Psoas muscle (tissue), 8 donors: ENCODE results near the gene PBX4. TPM values are rescaled to one million over a fixed set of nuclear protein-coding genes. Genes with fewer than 3 reads are reported as not detected.
A peak's percentile ranks its signal among the peaks of the same experiment; 100 is the strongest.

Experiments
- ATAC-seq, 4 donors: fragments of 200-7000 bp; cut with Tn5 transposase; one replicate each; pipeline ENCODE4 v1.9.1; 2020; ENCODE audit warnings: moderate library complexity in 3 of 4, mild to moderate bottlenecking in 2 of 4
- DNase-seq, 2 donors: peaks; one replicate each; pipeline ENCODE4 v3.0.0-alpha.2; 2020
- H3K27ac ChIP-seq: fragments of 200-600 bp; one replicate; pipeline ENCODE4 v1.8.0; 2022
- H3K27me3 ChIP-seq, 3 donors: fragments of 200-600 bp in 1 of 3; one replicate each; pipeline versions ENCODE4 v1.6.1 to v1.8.0; 2013 to 2022; ENCODE audit warnings: low read length in 2 of 3, mild to moderate bottlenecking in 2 of 3, moderate library complexity in 1 of 3; ENCODE audit not compliant: insufficient read depth in 3 of 3
- H3K36me3 ChIP-seq, 2 donors: fragments of 200-600 bp in 1 of 2; one replicate each; pipeline versions ENCODE4 v1.6.1 to v1.8.0; 2013 to 2022; ENCODE audit warnings: low read depth in 1 of 2, mild to moderate bottlenecking in 1 of 2, moderate library complexity in 1 of 2; ENCODE audit not compliant: insufficient read depth in 1 of 2
- H3K4me1 ChIP-seq: fragments of 200-600 bp; one replicate; pipeline ENCODE4 v1.8.0; 2022
- H3K4me3 ChIP-seq: fragments of 200-600 bp; one replicate; pipeline ENCODE4 v1.8.0; 2022; ENCODE audit warnings: mild to moderate bottlenecking
- H3K9me3 ChIP-seq: fragments of 200-600 bp; one replicate; pipeline ENCODE4 v1.8.0; 2022
- CTCF ChIP-seq: fragments of 200-600 bp; IDR thresholded peaks from one replicate; pipeline ENCODE4 v1.8.0; 2022; ENCODE audit warnings: antibody characterized with exemption
- WGBS, 3 donors: extraction: QIAGEN DNeasy Blood & Tissue Kit; methylation state at CpG; one replicate each; pipeline versions ENCODE4 v1.1.6 to v1.1.7; 2013; 5-methylcytosine and 5-hydroxymethylcytosine counted together
- intact Hi-C, 2 donors: fragments of 100-400 bp; cut with DNase I; formaldehyde crosslinking; loops; one replicate each; pipeline versions ENCODE4 v1.11.0 to v1.14.2; 2022
- polyA plus RNA-seq, 3 donors: library from polyadenylated mRNA; stranded (reverse); fragments of 200-250 nt; gene quantifications; one replicate each; pipeline ENCODE4 v1.2.3, GENCODE V29; 2013
- total RNA-seq, 4 donors: library from RNA; stranded (reverse); fragmentation: NEBNext Ultra II Directional in 2 of 4; extraction: Animal tissue kit (Norgen Biotek cat#: 25700) in 2 of 4; gene quantifications; one replicate each; pipeline versions ENCODE4 v1.2.1 to v1.2.4, GENCODE V29; 2021 to 2023
- donor health status: healthy with polysubstance abuse.
- donor health status: DM: no; HTN: no; CAD: no; lungs with moderate emphysema.
- donor health status: Bipolar disorder and iron deficiency.
- donor health status: healthy.
- donor health status: DM: yes; HTN: yes; CAD: no.
- donor health status: DM: no; HTN: no; CAD: no.
- donor health status: DM: no; HTN: no; CAD: no.
- donor health status: DM: yes; HTN: yes; CAD: no.

PBX4 gene
- total and polyA plus RNA-seq, 7 donors = 0.06 to 0.17 (median 0.08) TPM; not detected in 4

- H3K9me3 ChIP-seq = no peaks in the 10 kb centered on the region
- TF ChIP-seq CTCF = no peak
- peaks cover 0 to 12% of the 10 kb centered on the region in 2 donors for H3K36me3 ChIP-seq
- WGBS, 3 donors = 83 to 88% (median 83%) methylated on average over 73 to 74 of the region's 74 CpGs
- intact Hi-C loops = no loop called here
- ATAC-seq (peak in 1 of 4 donors; percentile 2), DNase-seq (peak in 1 of 2 donors; percentile 70)
- H3K4me3 ChIP-seq = peak within 1 kb of the TSS; percentile 76
- no peaks in the 10 kb centered on the region for H3K27me3 ChIP-seq
- H3K4me1 ChIP-seq = peaks cover 16% of the 10 kb centered on the region
- peak within 1 kb of the TSS; percentile 85 for H3K27ac ChIP-seq
Observed at GRCh38 chr19:19514881-19515641, 103.4 kb downstream of the PBX4 start, which contains the start of gene TSSK6. Gene TSSK6, minus strand, starts transcription at chr19:19515548. Its CDS starts 121 bp downstream, at chr19:19515427.

- TF ChIP-seq CTCF = no peak
- H3K9me3 ChIP-seq = no peaks in the 10 kb centered on the region
- ATAC-seq = peak; percentile 11 to 23 (median 15)
- DNase-seq = peak; percentile 74 to 85
- H3K27ac ChIP-seq = no peak overlapping the region
- 7 to 15% (median 12%) methylated on average over 45 to 46 of the region's 46 CpGs for WGBS, 3 donors
- H3K4me3 ChIP-seq = peak overlapping the region; percentile 57
- intact Hi-C loops = no loop called here
- H3K4me1 ChIP-seq = peaks cover 16% of the 10 kb centered on the region
- H3K36me3 ChIP-seq = peaks cover 0 to 4% of the 10 kb centered on the region in 2 donors
- H3K27me3 ChIP-seq = no peaks in the 10 kb centered on the region
Observed at GRCh38 chr19:19514215-19514657, 104.3 kb downstream of the PBX4 start.

GRCh38 chr19:19513682-19514081 is 104.8 kb downstream of the PBX4 start:
- no peak for TF ChIP-seq CTCF
- 81 to 83% (median 82%) methylated on average over 17 of the region's 17 CpGs for WGBS, 3 donors

More at GRCh38 chr19:19513682-19514081, 104.8 kb downstream of the PBX4 start:
- peaks cover 16% of the 10 kb centered on the region for H3K4me1 ChIP-seq
- no peaks in the 10 kb centered on the region for H3K27me3 ChIP-seq
- no peak for ATAC-seq
- no peak for DNase-seq
- H3K27ac ChIP-seq = no peak overlapping the region
- no peaks in the 10 kb centered on the region for H3K36me3 ChIP-seq
- peak overlapping the region; percentile 57 for H3K4me3 ChIP-seq
- H3K9me3 ChIP-seq = no peaks in the 10 kb centered on the region
- intact Hi-C loops = no loop called here

Other genes with a start within 250 kb of the PBX4 start
- 10 to 100 TPM; 25.3 to 65.9 (median 55.6) TPM for gene GATAD2A, start 213.0 kb downstream of the PBX4 start, total RNA-seq
- gene GATAD2A, start 213.0 kb downstream of the PBX4 start, polyA plus RNA-seq = 10 to 100 TPM; 18.5 to 43.4 (median 32.5) TPM
- gene TSSK6, start 103.1 kb downstream of the PBX4 start, total RNA-seq = 1 to 10 TPM in 1 of 4 donors, under 1 TPM in 2, not detected in 1; 0.50 to 1.9 (median 0.62) TPM
- 1 to 10 TPM in 2 of 3 donors, under 1 TPM in 1; 0.37 to 3.2 (median 1.4) TPM for gene TSSK6, start 103.1 kb downstream of the PBX4 start, polyA plus RNA-seq
- 100 to 1,000 TPM; 438 to 648 (median 574) TPM for gene NDUFA13, start 102.5 kb downstream of the PBX4 start, total RNA-seq
- 100 to 1,000 TPM; 274 to 597 (median 487) TPM for gene NDUFA13, start 102.5 kb downstream of the PBX4 start, polyA plus RNA-seq
- gene YJEFN3, start 89.8 kb downstream of the PBX4 start, total RNA-seq = 1 to 10 TPM; 1.1 to 2.4 (median 1.3) TPM
- gene YJEFN3, start 89.8 kb downstream of the PBX4 start, polyA plus RNA-seq = 1 to 10 TPM in 2 of 3 donors, under 1 TPM in 1; 1.00 to 2.9 (median 1.4) TPM
- not detected for gene CILP2, start 80.4 kb downstream of the PBX4 start, total RNA-seq
- gene CILP2, start 80.4 kb downstream of the PBX4 start, polyA plus RNA-seq = under 1 TPM in 1 of 3 donors, not detected in 2; 0.03 TPM
- 1 to 10 TPM in 1 of 4 donors, under 1 TPM in 3; 0.42 to 1.5 (median 0.55) TPM for gene LPAR2, start 9.5 kb upstream of the PBX4 start, total RNA-seq
- under 1 TPM; 0.08 to 0.38 (median 0.27) TPM for gene LPAR2, start 9.5 kb upstream of the PBX4 start, polyA plus RNA-seq
- 1 to 10 TPM; 1.4 to 2.3 (median 1.8) TPM for gene GMIP, start 25.0 kb upstream of the PBX4 start, total RNA-seq
- 1 to 10 TPM in 1 of 3 donors, under 1 TPM in 2; 0.51 to 1.1 (median 0.83) TPM for gene GMIP, start 25.0 kb upstream of the PBX4 start, polyA plus RNA-seq
- gene ATP13A1, start 45.0 kb upstream of the PBX4 start, total RNA-seq = 10 to 100 TPM; 17.5 to 27.5 (median 21.4) TPM
- gene ATP13A1, start 45.0 kb upstream of the PBX4 start, polyA plus RNA-seq = 10 to 100 TPM; 15.4 to 23.8 (median 20.6) TPM
- 1 to 10 TPM; 1.5 to 3.1 (median 1.9) TPM for gene ZNF101, start 50.2 kb upstream of the PBX4 start, total RNA-seq
- gene ZNF101, start 50.2 kb upstream of the PBX4 start, polyA plus RNA-seq = 1 to 10 TPM; 2.1 to 3.8 (median 2.5) TPM
- 1 to 10 TPM; 1.5 to 3.4 (median 2.1) TPM for gene ZNF14, start 114.4 kb upstream of the PBX4 start, total RNA-seq
- 1 to 10 TPM; 1.0 to 2.1 (median 1.7) TPM for gene ZNF14, start 114.4 kb upstream of the PBX4 start, polyA plus RNA-seq
- 10 to 100 TPM in 1 of 4 donors, 1 to 10 TPM in 3; 6.8 to 12.5 (median 8.7) TPM for gene ZNF506, start 203.1 kb upstream of the PBX4 start, total RNA-seq
- gene ZNF506, start 203.1 kb upstream of the PBX4 start, polyA plus RNA-seq = 1 to 10 TPM; 2.4 to 8.7 (median 2.7) TPM
- gene ZNF253, start 247.2 kb upstream of the PBX4 start, total RNA-seq = 10 to 100 TPM in 1 of 4 donors, 1 to 10 TPM in 3; 4.5 to 10.9 (median 6.5) TPM
- gene ZNF253, start 247.2 kb upstream of the PBX4 start, polyA plus RNA-seq = 10 to 100 TPM in 1 of 3 donors, 1 to 10 TPM in 2; 1.5 to 13.5 (median 4.2) TPM